HepG2 (cell line): ENCODE data around the gene PRPF38A. TPM values are rescaled to one million over a fixed set of nuclear protein-coding genes. Genes with fewer than 3 reads are reported as not detected.

Experiments
- ATM ChIP-seq: fragments of 450-650 bp; IDR thresholded peaks from 2 replicates; pipeline ENCODE4 v1.7.1; 2017; ENCODE audit warnings: mild to moderate bottlenecking, borderline replicate concordance
- CEBPB ChIP-seq: IDR thresholded peaks from 2 replicates; pipeline ENCODE4 v1.6.1; 2011; ENCODE audit warnings: low read depth, low read length, improper control_type of control experiment, borderline replicate concordance
- DPF2 ChIP-seq: sonication (generic); formaldehyde crosslinking; IDR thresholded peaks from 2 replicates; pipeline ENCODE4 v1.4.0; 2020; ENCODE audit warnings: mild to moderate bottlenecking, low read depth, missing genetic modification reagents, borderline replicate concordance
- FOXC1 ChIP-seq: sonication (generic); formaldehyde crosslinking; IDR thresholded peaks from 2 replicates; pipeline ENCODE4 v1.8.0; 2022; ENCODE audit warnings: mild to moderate bottlenecking, missing genetic modification reagents, borderline replicate concordance
- GATAD2A ChIP-seq: IDR thresholded peaks from 2 replicates; pipeline ENCODE4 v1.6.1; 2016
- HOXA7 ChIP-seq: sonication (generic); formaldehyde crosslinking; IDR thresholded peaks from 2 replicates; pipeline ENCODE4 v1.8.1; 2022; ENCODE audit warnings: mild to moderate bottlenecking, missing genetic modification reagents, moderate library complexity
- IRX3 ChIP-seq: sonication (generic); formaldehyde crosslinking; IDR thresholded peaks from 2 replicates; pipeline ENCODE4 v1.8.1; 2023; ENCODE audit warnings: mild to moderate bottlenecking, low read depth, missing genetic modification reagents, borderline replicate concordance
- NFKB2 ChIP-seq: sonication (generic); formaldehyde crosslinking; IDR thresholded peaks from 2 replicates; pipeline ENCODE4 v1.4.0; 2020; ENCODE audit warnings: missing genetic modification reagents, borderline replicate concordance
- RAD51 ChIP-seq: fragments of 450-650 bp; IDR thresholded peaks from 2 replicates; pipeline ENCODE4 v1.6.1; 2016; ENCODE audit warnings: borderline replicate concordance
- RBM22 ChIP-seq: fragments of 200-400 bp; formaldehyde crosslinking; optimal IDR thresholded peaks from 2 replicates; pipeline ENCODE3; 2017; ENCODE audit warnings: mild to moderate bottlenecking, low read length, moderate library complexity
- SIN3A ChIP-seq: IDR thresholded peaks from 2 replicates; pipeline ENCODE4 v1.6.1; 2011; ENCODE audit warnings: low read depth, mild to moderate bottlenecking, control low read depth, low read length, borderline replicate concordance
- TARDBP ChIP-seq: sonication (generic); formaldehyde crosslinking; IDR thresholded peaks from 2 replicates; pipeline ENCODE4 v1.8.0; 2022; ENCODE audit warnings: mild to moderate bottlenecking, missing genetic modification reagents
- TFDP2 ChIP-seq: sonication (generic); formaldehyde crosslinking; IDR thresholded peaks from 2 replicates; pipeline ENCODE4 v1.4.0; 2020; ENCODE audit warnings: missing genetic modification reagents
- ZBTB46 ChIP-seq: sonication (generic); formaldehyde crosslinking; IDR thresholded peaks from 2 replicates; pipeline ENCODE4 v1.4.0; 2020; ENCODE audit warnings: mild to moderate bottlenecking, missing genetic modification reagents, borderline replicate concordance
- ZFP1 ChIP-seq: IDR thresholded peaks from 2 replicates; pipeline ENCODE4 v1.6.1; 2016
- ZNF232 ChIP-seq: sonication (generic); formaldehyde crosslinking; IDR thresholded peaks from 2 replicates; pipeline ENCODE4 v1.4.0; 2020; ENCODE audit warnings: missing genetic modification reagents, borderline replicate concordance
- ZNF235 ChIP-seq: sonication (generic); formaldehyde crosslinking; IDR thresholded peaks from 2 replicates; pipeline ENCODE4 v1.8.1; 2023; ENCODE audit warnings: mild to moderate bottlenecking, missing genetic modification reagents, borderline replicate concordance
- ZNF337 ChIP-seq: sonication (generic); formaldehyde crosslinking; IDR thresholded peaks from 2 replicates; pipeline ENCODE4 v1.5.1; 2020; ENCODE audit warnings: missing genetic modification reagents, low read depth, mild to moderate bottlenecking, borderline replicate concordance
- ZNF788 ChIP-seq: sonication (generic); formaldehyde crosslinking; IDR thresholded peaks from 2 replicates; pipeline ENCODE4 v1.5.0; 2020; ENCODE audit warnings: mild to moderate bottlenecking, missing genetic modification reagents, borderline replicate concordance
- polyA plus RNA-seq, 8 experiments: library from polyadenylated mRNA; depleted of rRNA in 3 of 8; stranded (reverse) in 7 of 8; unstranded in 1 of 8; fragments of >200 nt; fragmentation: Illumina TruSeq in 4 of 8; extraction: Trizol in 4 of 8; gene quantifications; 2 replicates each; pipeline versions ENCODE4 v1.2.1 to v1.2.3, GENCODE V29; 2011 to 2016; ENCODE audit warnings: low read depth in 4 of 8, missing spikeins in 1 of 8, mixed read lengths in 1 of 8; ENCODE audit not compliant: insufficient read depth in 1 of 8
- total RNA-seq, 5 experiments: library from RNA; depleted of rRNA; stranded (reverse); fragments of >200 nt; fragmentation: Illumina TruSeq; extraction: Trizol; gene quantifications; 2 replicates each; pipeline ENCODE4 v1.2.3, GENCODE V29; 2016; ENCODE audit warnings: low read depth in 1 of 5
- TF ChIP-seq, protein P1 (sequence below): sonication (generic); formaldehyde crosslinking; IDR thresholded peaks from 2 replicates; pipeline ENCODE4 v1.8.0; 2022; ENCODE audit warnings: missing genetic modification reagents, low read depth, mild to moderate bottlenecking, borderline replicate concordance
- TF ChIP-seq, protein P2 (sequence below): sonication (generic); formaldehyde crosslinking; IDR thresholded peaks from 2 replicates; pipeline ENCODE4 v1.4.0; 2020; ENCODE audit warnings: missing genetic modification reagents
- TF ChIP-seq, protein P3 (sequence below): sonication (generic); formaldehyde crosslinking; IDR thresholded peaks from 2 replicates; pipeline ENCODE4 v1.4.0; 2020; ENCODE audit warnings: missing genetic modification reagents, mild to moderate bottlenecking, borderline replicate concordance

PRPF38A gene
- total and polyA plus RNA-seq, 2 of the 13 experiments (the other 11 are each of a cell fraction or from before 2014, with no cell fraction given): 18.3 to 45.5 TPM

DNA sequence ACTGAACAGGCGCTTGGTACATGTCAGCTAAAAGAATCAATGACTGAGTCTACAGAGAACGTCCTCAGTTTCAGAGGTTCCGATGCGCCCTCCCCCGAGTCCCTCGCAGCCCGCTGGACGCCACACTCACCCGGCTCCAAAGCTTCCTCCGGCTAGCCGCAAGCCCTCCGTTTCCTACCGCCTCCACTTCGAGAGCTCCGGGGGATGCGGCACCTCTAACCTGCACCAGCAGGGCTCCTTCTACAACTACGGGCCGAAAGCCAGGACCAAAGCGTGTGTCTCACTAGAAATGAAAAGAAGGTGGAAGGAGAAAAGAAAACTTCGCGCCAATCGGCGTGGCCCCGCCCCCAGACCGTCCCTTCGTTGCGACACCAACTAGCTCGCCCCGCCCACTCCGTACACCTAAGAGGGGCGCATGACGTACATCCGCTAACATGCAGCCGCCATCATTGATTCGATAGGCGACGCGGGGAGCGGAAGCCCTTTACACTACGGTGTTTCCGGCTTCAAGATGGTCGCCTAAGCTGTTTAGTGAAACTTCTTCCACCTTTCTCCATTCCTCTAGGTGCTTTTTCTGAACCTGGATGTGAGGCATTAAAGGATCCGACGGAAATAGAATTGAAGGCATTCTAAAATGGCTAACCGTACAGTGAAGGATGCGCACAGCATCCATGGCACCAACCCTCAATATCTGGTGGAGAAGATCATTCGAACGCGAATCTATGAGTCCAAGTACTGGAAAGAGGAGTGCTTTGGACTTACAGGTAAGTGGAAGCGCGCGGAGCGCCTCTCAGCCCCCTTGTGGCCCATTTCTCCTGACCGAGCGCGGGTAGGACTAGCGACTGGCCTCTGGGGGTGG, at the start of gene PRPF38A, which contains the start of gene ORC1 (continued):
- TF ChIP-seq ATM (no peak), TARDBP (CRISPR knock-in tag) (peak; percentile 44; the same call in 1 of the 2 replicates), CEBPB (peak; percentile 99), RBM22 (no peak), RAD51 (no peak), ZNF337 (CRISPR knock-in tag) (no peak), IRX3 (no peak), ZBTB46 (CRISPR knock-in tag) (no peak), TFDP2 (CRISPR knock-in tag) (peak; percentile 94), FOXC1 (CRISPR knock-in tag) (no peak), NFKB2 (CRISPR knock-in tag) (peak; percentile 64; the same call in 1 of the 2 replicates), ZNF232 (0 out of 2 replicates have a peak, but pooled peaks have one; percentile 28), ZNF235 (no peak), HOXA7 (CRISPR knock-in tag) (no peak), ZFP1 (CRISPR knock-in tag) (peak; percentile 51; the same call in 1 of the 2 replicates), SIN3A (peak; percentile 96), DPF2 (CRISPR knock-in tag) (no peak), GATAD2A (CRISPR knock-in tag) (peak; percentile 58; the same call in 1 of the 2 replicates), ZNF788 (CRISPR knock-in tag) (no peak)
- TF ChIP-seq, protein P1, sequence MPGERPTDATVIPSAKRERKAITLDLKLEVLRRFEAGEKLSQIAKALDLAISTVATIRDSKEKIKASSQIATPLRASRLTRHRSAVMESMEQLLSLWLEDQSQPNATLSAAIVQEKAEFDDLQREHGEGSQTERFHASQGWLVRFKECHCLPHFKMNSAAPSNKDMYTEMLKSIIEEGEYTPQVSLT (CRISPR knock-in tag): no peak
- TF ChIP-seq, protein P2, sequence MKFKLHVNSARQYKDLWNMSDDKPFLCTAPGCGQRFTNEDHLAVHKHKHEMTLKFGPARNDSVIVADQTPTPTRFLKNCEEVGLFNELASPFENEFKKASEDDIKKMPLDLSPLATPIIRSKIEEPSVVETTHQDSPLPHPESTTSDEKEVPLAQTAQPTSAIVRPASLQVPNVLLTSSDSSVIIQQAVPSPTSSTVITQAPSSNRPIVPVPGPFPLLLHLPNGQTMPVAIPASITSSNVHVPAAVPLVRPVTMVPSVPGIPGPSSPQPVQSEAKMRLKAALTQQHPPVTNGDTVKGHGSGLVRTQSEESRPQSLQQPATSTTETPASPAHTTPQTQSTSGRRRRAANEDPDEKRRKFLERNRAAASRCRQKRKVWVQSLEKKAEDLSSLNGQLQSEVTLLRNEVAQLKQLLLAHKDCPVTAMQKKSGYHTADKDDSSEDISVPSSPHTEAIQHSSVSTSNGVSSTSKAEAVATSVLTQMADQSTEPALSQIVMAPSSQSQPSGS (CRISPR knock-in tag): peak; percentile 78; the same call in 1 of the 2 replicates
- TF ChIP-seq, protein P3, sequence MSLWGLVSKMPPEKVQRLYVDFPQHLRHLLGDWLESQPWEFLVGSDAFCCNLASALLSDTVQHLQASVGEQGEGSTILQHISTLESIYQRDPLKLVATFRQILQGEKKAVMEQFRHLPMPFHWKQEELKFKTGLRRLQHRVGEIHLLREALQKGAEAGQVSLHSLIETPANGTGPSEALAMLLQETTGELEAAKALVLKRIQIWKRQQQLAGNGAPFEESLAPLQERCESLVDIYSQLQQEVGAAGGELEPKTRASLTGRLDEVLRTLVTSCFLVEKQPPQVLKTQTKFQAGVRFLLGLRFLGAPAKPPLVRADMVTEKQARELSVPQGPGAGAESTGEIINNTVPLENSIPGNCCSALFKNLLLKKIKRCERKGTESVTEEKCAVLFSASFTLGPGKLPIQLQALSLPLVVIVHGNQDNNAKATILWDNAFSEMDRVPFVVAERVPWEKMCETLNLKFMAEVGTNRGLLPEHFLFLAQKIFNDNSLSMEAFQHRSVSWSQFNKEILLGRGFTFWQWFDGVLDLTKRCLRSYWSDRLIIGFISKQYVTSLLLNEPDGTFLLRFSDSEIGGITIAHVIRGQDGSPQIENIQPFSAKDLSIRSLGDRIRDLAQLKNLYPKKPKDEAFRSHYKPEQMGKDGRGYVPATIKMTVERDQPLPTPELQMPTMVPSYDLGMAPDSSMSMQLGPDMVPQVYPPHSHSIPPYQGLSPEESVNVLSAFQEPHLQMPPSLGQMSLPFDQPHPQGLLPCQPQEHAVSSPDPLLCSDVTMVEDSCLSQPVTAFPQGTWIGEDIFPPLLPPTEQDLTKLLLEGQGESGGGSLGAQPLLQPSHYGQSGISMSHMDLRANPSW: no peak
